Testis (tissue), 3 donors: Measurements from ENCODE around the gene UGT1A4. TPM values are rescaled to one million over a fixed set of nuclear protein-coding genes. Genes with fewer than 3 reads are reported as not detected.

ENCODE experiments used
- DNase-seq: peaks from one replicate; pipeline ENCODE4 v3.0.0-alpha.2; 2019
- H3K27ac ChIP-seq, 2 donors: fragments of 200-600 bp; sonication (generic); one replicate each; pipeline ENCODE4 v1.5.1; 2019
- H3K27me3 ChIP-seq: fragments of 200-600 bp; sonication (generic); one replicate; pipeline ENCODE4 v1.5.1; 2019
- H3K36me3 ChIP-seq: fragments of 200-600 bp; sonication (generic); one replicate; pipeline ENCODE4 v1.5.1; 2017; ENCODE audit warnings: low read depth; ENCODE audit errors: missing control alignments
- H3K4me1 ChIP-seq: fragments of 200-600 bp; sonication (generic); one replicate; pipeline ENCODE4 v1.5.1; 2019
- H3K4me3 ChIP-seq, 2 donors: fragments of 200-600 bp; sonication (generic); one replicate each; pipeline ENCODE4 v1.5.1; 2017 to 2019
- H3K9me3 ChIP-seq: fragments of 200-600 bp; sonication (generic); one replicate; pipeline ENCODE4 v1.5.1; 2017
- CTCF ChIP-seq, 3 experiments: fragments of 450-650 bp in 2 of 3; fragments of 200-600 bp in 1 of 3; sonication (generic) in 1 of 3; IDR thresholded peaks; one replicate each; pipeline ENCODE4 v1.5.1; 2016 to 2019; ENCODE audit warnings: antibody characterized with exemption in 3 of 3, mild to moderate bottlenecking in 2 of 3, moderate library complexity in 1 of 3
- POLR2A ChIP-seq: fragments of 450-650 bp; IDR thresholded peaks from one replicate; pipeline ENCODE4 v1.6.1; 2017; ENCODE audit warnings: antibody characterized with exemption, mild to moderate bottlenecking, moderate library complexity
- WGBS, 2 donors: methylation state at CpG; one replicate each; pipeline ENCODE4 v1.1.5; 2018; 5-methylcytosine and 5-hydroxymethylcytosine counted together
- intact Hi-C: fragments of 100-400 bp; cut with DNase I; formaldehyde crosslinking; loops from one replicate; pipeline ENCODE4 v1.15.1; 2023; ENCODE audit warnings: low total_unique reads
- polyA plus RNA-seq: library from polyadenylated mRNA; stranded (reverse); fragments of 350-450 nt; fragmentation: Illumina TruSeq; extraction: RNeasy Lipid Tissue Mini Kit (QIAGEN cat#74804); gene quantifications from one replicate; pipeline ENCODE4 v1.2.3, GENCODE V29; 2014; ENCODE audit warnings: low read depth, low replicate concordance; ENCODE audit not compliant: insufficient read depth
- total RNA-seq, 2 donors: library from RNA; depleted of rRNA; stranded (reverse); fragments of >200 nt; gene quantifications; one replicate each; pipeline ENCODE4 v1.2.3, GENCODE V29; 2016

The UGT1A4 gene
- total and polyA plus RNA-seq, 3 donors from 2014 or later = 0.25 TPM; not detected in 2

GRCh38 chr2:233681521-233682099 is 36.9 kb upstream of the UGT1A4 start, which contains the start of gene UGT1A7:
Gene UGT1A7 (plus strand): TSS chr2:233681901. CDS start chr2:233681938, 37 bp downstream.
- Histone ChIP-seq H3K4me3 (no peak within 1 kb of the TSS), H3K36me3 (no peaks in the 10 kb centered on the region), H3K27me3 (no peaks in the 10 kb centered on the region), H3K9me3 (no peaks in the 10 kb centered on the region), H3K27ac (no peak within 1 kb of the TSS), H3K4me1 (no peaks in the 10 kb centered on the region)
- 68 to 80% methylated on average over 5 of the region's 5 CpGs for WGBS, 2 donors
- intact Hi-C loops = no loop called here
- DNase-seq = no peak
- no peak for TF ChIP-seq POLR2A
- TF ChIP-seq CTCF (IDR thresholded peaks at IDR 0.05) = no peak

- Histone ChIP-seq H3K4me3 (no peak overlapping the region), H3K9me3 (no peaks in the 10 kb centered on the region), H3K27me3 (no peaks in the 10 kb centered on the region), H3K36me3 (no peaks in the 10 kb centered on the region), H3K4me1 (no peaks in the 10 kb centered on the region), H3K27ac (no peak overlapping the region)
- no peak for TF ChIP-seq POLR2A
- no peak for TF ChIP-seq CTCF (IDR thresholded peaks at IDR 0.05)
- intact Hi-C loops = no loop called here
- WGBS, 2 donors = 80 to 92% methylated on average over 1 of the region's 1 CpG
- no peak for DNase-seq
Observed at GRCh38 chr2:233684640-233685039, 33.9 kb upstream of the UGT1A4 start.

GRCh38 chr2:233686928-233687327 is 31.6 kb upstream of the UGT1A4 start:
- intact Hi-C loops = no loop called here
- H3K36me3 ChIP-seq = no peaks in the 10 kb centered on the region
- H3K4me1 ChIP-seq = no peaks in the 10 kb centered on the region
- WGBS, 2 donors = 81 to 82% methylated on average over 5 of the region's 5 CpGs
- H3K4me3 ChIP-seq = no peak overlapping the region
- DNase-seq = no peak
- H3K9me3 ChIP-seq = no peaks in the 10 kb centered on the region
- H3K27ac ChIP-seq = no peak overlapping the region
- no peak for TF ChIP-seq POLR2A
- no peak for TF ChIP-seq CTCF (IDR thresholded peaks at IDR 0.05)
- no peaks in the 10 kb centered on the region for H3K27me3 ChIP-seq

- Histone ChIP-seq H3K9me3 (no peaks in the 10 kb centered on the region), H3K4me3 (no peak overlapping the region), H3K27ac (no peak overlapping the region), H3K27me3 (no peaks in the 10 kb centered on the region), H3K36me3 (no peaks in the 10 kb centered on the region), H3K4me1 (no peaks in the 10 kb centered on the region)
- no peak for TF ChIP-seq POLR2A
- no peak for TF ChIP-seq CTCF (IDR thresholded peaks at IDR 0.05)
- WGBS, 2 donors = 89 to 92% methylated on average over 5 of the region's 5 CpGs
- no peak for DNase-seq
- intact Hi-C loops = no loop called here
Observed at GRCh38 chr2:233688341-233688740, 30.2 kb upstream of the UGT1A4 start.

- H3K36me3 ChIP-seq = no peaks in the 10 kb centered on the region
- no peaks in the 10 kb centered on the region for H3K4me1 ChIP-seq
- H3K27me3 ChIP-seq = no peaks in the 10 kb centered on the region
- no peak for DNase-seq
- no peak overlapping the region for H3K27ac ChIP-seq
- intact Hi-C loops = no loop called here
- TF ChIP-seq POLR2A = no peak
- TF ChIP-seq CTCF (IDR thresholded peaks at IDR 0.05) = no peak
- no peaks in the 10 kb centered on the region for H3K9me3 ChIP-seq
- H3K4me3 ChIP-seq = no peak overlapping the region
Observed at GRCh38 chr2:233689031-233689430, 29.5 kb upstream of the UGT1A4 start.
